Astrocyte (in vitro differentiated cells and primary cell): ENCODE data around the gene SH2D7.

Experiments
- CTCF ChIP-seq: IDR thresholded peaks from 2 replicates; pipeline ENCODE4 v1.5.1; 2011; ENCODE audit warnings: low read depth, mild to moderate bottlenecking, inconsistent platforms, low read length, moderate library complexity; ENCODE audit not compliant: insufficient read depth
- EZH2 ChIP-seq: IDR thresholded peaks from 2 replicates; pipeline ENCODE4 v1.6.1; 2012; ENCODE audit warnings: mild to moderate bottlenecking, low read length, inconsistent platforms; ENCODE audit not compliant: insufficient read depth

- TF ChIP-seq CTCF (no peak), EZH2 (no peak)
Measured at GRCh38 chr15:78100886-78101285, 8.5 kb downstream of the SH2D7 start.
